ENCODE results near the gene TMED8.
"Not testable (repeated sequence)": the region's sequence is repeated elsewhere in the genome, so short reads cannot be mapped to it uniquely, and the experiment has no call there.

TMED8 gene

GRCh38 chr14:77359626-77360025 is 17.3 kb downstream of the TMED8 start:
- DNase-seq (ENCODE audit: low spot score), result no peak

- no peak for DNase-seq (ENCODE audit: low spot score)
Observed at GRCh38 chr14:77356899-77357298, 20.0 kb downstream of the TMED8 start.

- no peak for DNase-seq (ENCODE audit: low spot score)
Observed at GRCh38 chr14:77355811-77356210, 21.1 kb downstream of the TMED8 start.

- DNase-seq (ENCODE audit: low spot score), result no peak
Observed at GRCh38 chr14:77353469-77354141, 23.3 kb downstream of the TMED8 start.

GRCh38 chr14:77347751-77348150 is 29.1 kb downstream of the TMED8 start:
- no peak for DNase-seq (ENCODE audit: low spot score)

- DNase-seq (ENCODE audit: low spot score), result no peak
Observed at GRCh38 chr14:77346495-77346894, 30.4 kb downstream of the TMED8 start.

GRCh38 chr14:77344377-77344996 is 32.4 kb downstream of the TMED8 start:
- no peak for DNase-seq (ENCODE audit: low spot score)

- no peak for DNase-seq (ENCODE audit: low spot score)
Observed at GRCh38 chr14:77343662-77344061, 33.2 kb downstream of the TMED8 start.

- no peak for DNase-seq (ENCODE audit: low spot score)
Observed at GRCh38 chr14:77342726-77343397, 34.0 kb downstream of the TMED8 start.

GRCh38 chr14:77340389-77340788 is 36.5 kb downstream of the TMED8 start:
- no peak for DNase-seq (ENCODE audit: low spot score)

- DNase-seq (ENCODE audit: low spot score), result no peak
Observed at GRCh38 chr14:77339407-77339806, 37.5 kb downstream of the TMED8 start.

- no peak for DNase-seq (ENCODE audit: low spot score)
Observed at GRCh38 chr14:77338302-77338701, 38.6 kb downstream of the TMED8 start.

- no peak for DNase-seq (ENCODE audit: low spot score)
Observed at GRCh38 chr14:77337880-77338279, 39.0 kb downstream of the TMED8 start.

GRCh38 chr14:77337255-77337654 is 39.6 kb downstream of the TMED8 start:
- not testable (repeated sequence) for DNase-seq (ENCODE audit: low spot score)

- no peak for DNase-seq (ENCODE audit: low spot score)
Observed at GRCh38 chr14:77335576-77335975, 41.3 kb downstream of the TMED8 start.

- no peak for DNase-seq (ENCODE audit: low spot score)
Observed at GRCh38 chr14:77329872-77330271, 47.0 kb downstream of the TMED8 start.

- DNase-seq (ENCODE audit: low spot score), result no peak
Observed at GRCh38 chr14:77327111-77327510, 49.8 kb downstream of the TMED8 start.

GRCh38 chr14:77325746-77326094 is 51.2 kb downstream of the TMED8 start:
- DNase-seq (ENCODE audit: low spot score), result no peak

- DNase-seq (ENCODE audit: low spot score), result no peak
Observed at GRCh38 chr14:77324816-77325745, 51.8 kb downstream of the TMED8 start.

GRCh38 chr14:77324289-77324688 is 52.6 kb downstream of the TMED8 start:
- no peak for DNase-seq (ENCODE audit: low spot score)

- no peak for DNase-seq (ENCODE audit: low spot score)
Observed at GRCh38 chr14:77323571-77323970, 53.3 kb downstream of the TMED8 start.

GRCh38 chr14:77322951-77323350 is 53.9 kb downstream of the TMED8 start:
- DNase-seq (ENCODE audit: low spot score), result no peak

Data from iPS-NIHi11 (cell line).